NT2/D1 (cell line): Measurements from ENCODE around the gene ZNF628.

Experiments
- DNase-seq: peaks from one replicate; pipeline ENCODE4 v3.0.0-alpha.2; 2011; ENCODE audit warnings: low read depth, low spot score
- H3K27me3 ChIP-seq: 2 replicates; pipeline ENCODE4 v1.6.0; 2011; ENCODE audit warnings: mild to moderate bottlenecking; ENCODE audit not compliant: insufficient read length, insufficient read depth
- H3K36me3 ChIP-seq: 2 replicates; pipeline ENCODE4 v1.6.1; 2011; ENCODE audit warnings: mild to moderate bottlenecking, low read length, mixed read lengths; ENCODE audit not compliant: insufficient read depth, insufficient read length
- H3K4me1 ChIP-seq: 2 replicates; pipeline ENCODE4 v1.5.1; 2011; ENCODE audit not compliant: insufficient read depth, insufficient read length
- H3K4me3 ChIP-seq: 2 replicates; pipeline ENCODE4 v1.5.1; 2011; ENCODE audit warnings: low read depth; ENCODE audit not compliant: insufficient read length
- H3K9ac ChIP-seq: 2 replicates; pipeline ENCODE4 v1.6.0; 2011; ENCODE audit warnings: low read depth; ENCODE audit not compliant: insufficient read length
- H3K9me3 ChIP-seq: 2 replicates; pipeline ENCODE4 v1.5.1; 2011; ENCODE audit warnings: mild to moderate bottlenecking, low read length; ENCODE audit not compliant: insufficient read depth
- SUZ12 ChIP-seq: IDR thresholded peaks from 2 replicates; pipeline ENCODE4 v1.6.1; 2011; ENCODE audit not compliant: insufficient read length, insufficient read depth; ENCODE audit errors: extremely low read depth
- YY1 ChIP-seq: IDR thresholded peaks from 2 replicates; pipeline ENCODE4 v1.6.1; 2011; ENCODE audit not compliant: insufficient read length, insufficient read depth
- ZNF274 ChIP-seq: IDR thresholded peaks from 2 replicates; pipeline ENCODE4 v1.6.1; 2011; ENCODE audit warnings: mild to moderate bottlenecking, low read depth, low read length

ZNF628 gene

GRCh38 chr19:55451965-55452748 lies 24.3 kb upstream of the ZNF628 start:
- H3K4me1 ChIP-seq = no peaks in the 10 kb centered on the region
- H3K9me3 ChIP-seq = no peaks in the 10 kb centered on the region
- H3K9ac ChIP-seq = no peak overlapping the region
- H3K36me3 ChIP-seq = no peaks in the 10 kb centered on the region
- H3K27me3 ChIP-seq = peaks cover 61% of the 10 kb centered on the region
- no peak for DNase-seq
- TF ChIP-seq ZNF274 = no peak
- peak; percentile 67 for TF ChIP-seq SUZ12
- H3K4me3 ChIP-seq = no peak overlapping the region

- H3K9me3 ChIP-seq = no peaks in the 10 kb centered on the region
- H3K9ac ChIP-seq = no peak overlapping the region
- DNase-seq = peak; percentile 54
- TF ChIP-seq ZNF274 = no peak
- no peak for TF ChIP-seq YY1
- TF ChIP-seq SUZ12 = no peak
- H3K36me3 ChIP-seq = no peaks in the 10 kb centered on the region
- H3K4me1 ChIP-seq = no peaks in the 10 kb centered on the region
- peaks cover 54% of the 10 kb centered on the region for H3K27me3 ChIP-seq
- no peak overlapping the region for H3K4me3 ChIP-seq
These were observed 23.6 kb upstream of the ZNF628 start for GRCh38 chr19:55452749-55453346.

- no peak overlapping the region for H3K9ac ChIP-seq
- H3K4me1 ChIP-seq = no peaks in the 10 kb centered on the region
- no peak overlapping the region for H3K4me3 ChIP-seq
- DNase-seq = no peak
- peaks cover 46% of the 10 kb centered on the region for H3K27me3 ChIP-seq
- H3K36me3 ChIP-seq = no peaks in the 10 kb centered on the region
- no peaks in the 10 kb centered on the region for H3K9me3 ChIP-seq
- TF ChIP-seq ZNF274 = no peak
- TF ChIP-seq YY1 = no peak
- no peak for TF ChIP-seq SUZ12
These were observed 22.7 kb upstream of the ZNF628 start for GRCh38 chr19:55453511-55454260.

- Histone ChIP-seq H3K27me3 (peaks cover 37% of the 10 kb centered on the region), H3K9me3 (no peaks in the 10 kb centered on the region), H3K36me3 (no peaks in the 10 kb centered on the region), H3K9ac (no peak overlapping the region), H3K4me3 (no peak overlapping the region), H3K4me1 (no peaks in the 10 kb centered on the region)
- TF ChIP-seq ZNF274 (no peak), YY1 (no peak), SUZ12 (no peak)
- DNase-seq = no peak
These were observed 21.6 kb upstream of the ZNF628 start for GRCh38 chr19:55454787-55455243.

GRCh38 chr19:55455576-55456235 lies 20.7 kb upstream of the ZNF628 start:
- Histone ChIP-seq H3K4me3 (no peak overlapping the region), H3K4me1 (no peaks in the 10 kb centered on the region), H3K9ac (no peak overlapping the region), H3K27me3 (peaks cover 31% of the 10 kb centered on the region), H3K36me3 (no peaks in the 10 kb centered on the region), H3K9me3 (no peaks in the 10 kb centered on the region)
- DNase-seq = no peak
- no peak for TF ChIP-seq SUZ12
- TF ChIP-seq YY1 = no peak
- TF ChIP-seq ZNF274 = no peak

GRCh38 chr19:55456347-55456746 lies 20.1 kb upstream of the ZNF628 start:
- Histone ChIP-seq H3K9me3 (no peaks in the 10 kb centered on the region), H3K4me3 (no peak overlapping the region), H3K4me1 (no peaks in the 10 kb centered on the region), H3K27me3 (peaks cover 31% of the 10 kb centered on the region), H3K9ac (no peak overlapping the region), H3K36me3 (no peaks in the 10 kb centered on the region)
- no peak for DNase-seq
- TF ChIP-seq SUZ12 = no peak
- no peak for TF ChIP-seq ZNF274
